Lung (tissue), 12 donors: ENCODE results near the gene RBBP9. TPM values are rescaled to one million over a fixed set of nuclear protein-coding genes. Genes with fewer than 3 reads are reported as not detected.

ENCODE experiments used
- ATAC-seq: fragments of 200-7000 bp; cut with Tn5 transposase; one replicate; pipeline ENCODE4 v1.9.1; 2020; ENCODE audit warnings: moderate number of reproducible peaks; ENCODE audit not compliant: insufficient read depth, low FRiP score
- DNase-seq, 3 donors: peaks; one replicate each; pipeline ENCODE4 v3.0.0-alpha.2; 2013 to 2017
- H3K27ac ChIP-seq, 2 donors: one replicate each; pipeline ENCODE4 v1.5.1; 2013; ENCODE audit warnings: mild to moderate bottlenecking in 2 of 2, moderate library complexity in 2 of 2, control low read depth in 1 of 2, inconsistent platforms in 1 of 2, low read depth in 1 of 2, low read length in 1 of 2
- H3K27me3 ChIP-seq, 3 donors: one replicate each; pipeline ENCODE4 v1.5.1; 2013; ENCODE audit warnings: low read length in 2 of 3; ENCODE audit not compliant: control insufficient read depth in 3 of 3, insufficient read depth in 3 of 3
- H3K36me3 ChIP-seq, 4 donors: one replicate each; pipeline ENCODE4 v1.5.1; 2013; ENCODE audit warnings: low read length in 4 of 4, mild to moderate bottlenecking in 1 of 4, moderate library complexity in 1 of 4; ENCODE audit not compliant: control insufficient read depth in 4 of 4, insufficient read depth in 4 of 4
- H3K4me1 ChIP-seq, 5 donors: one replicate each; pipeline ENCODE4 v1.5.1; 2013; ENCODE audit warnings: low read length in 5 of 5, mild to moderate bottlenecking in 2 of 5, moderate library complexity in 1 of 5; ENCODE audit not compliant: control insufficient read depth in 5 of 5, insufficient read depth in 5 of 5
- H3K4me3 ChIP-seq: one replicate; pipeline ENCODE4 v1.5.1; 2013; ENCODE audit warnings: mild to moderate bottlenecking, control low read depth, moderate library complexity
- H3K9ac ChIP-seq, 2 donors: one replicate each; pipeline ENCODE4 v1.5.1; 2013; ENCODE audit warnings: low read length in 2 of 2, control low read depth in 1 of 2; ENCODE audit not compliant: insufficient read depth in 1 of 2
- H3K9me3 ChIP-seq, 4 donors: one replicate each; pipeline ENCODE4 v1.5.1; 2013; ENCODE audit warnings: low read length in 3 of 4, mild to moderate bottlenecking in 1 of 4, moderate library complexity in 1 of 4; ENCODE audit not compliant: control insufficient read depth in 4 of 4, insufficient read depth in 3 of 4
- WGBS, 2 donors: extraction: QIAGEN DNeasy Blood & Tissue Kit; methylation state at CpG; one replicate each; pipeline ENCODE4 v1.1.7; 2013; 5-methylcytosine and 5-hydroxymethylcytosine counted together
- polyA plus RNA-seq, 2 donors: library from polyadenylated mRNA; stranded (reverse); fragments of 200-250 nt; gene quantifications; one replicate each; pipeline ENCODE4 v1.2.1, GENCODE V29; 2013
- total RNA-seq, 2 donors: library from RNA; depleted of rRNA in 1 of 2; stranded (reverse); fragments of >200 nt in 1 of 2; gene quantifications; one replicate each; pipeline ENCODE4 v1.2.1, GENCODE V29; 2014 to 2021
- TF ChIP-seq, protein P1 (sequence below): IDR thresholded peaks from 2 replicates; pipeline ENCODE4 v1.5.1; 2012; ENCODE audit warnings: mild to moderate bottlenecking; ENCODE audit errors: control extremely low read depth, extremely low read depth
- donor health status: control.
- donor health status: control.
- donor health status: Bipolar disorder and iron deficiency.
- donor health status: healthy.
- donor health status: DM: yes; HTN: yes; CAD: no.

Gene RBBP9
- total and polyA plus RNA-seq, 4 donors = 6.3 to 19.3 (median 10.3) TPM

DNA sequence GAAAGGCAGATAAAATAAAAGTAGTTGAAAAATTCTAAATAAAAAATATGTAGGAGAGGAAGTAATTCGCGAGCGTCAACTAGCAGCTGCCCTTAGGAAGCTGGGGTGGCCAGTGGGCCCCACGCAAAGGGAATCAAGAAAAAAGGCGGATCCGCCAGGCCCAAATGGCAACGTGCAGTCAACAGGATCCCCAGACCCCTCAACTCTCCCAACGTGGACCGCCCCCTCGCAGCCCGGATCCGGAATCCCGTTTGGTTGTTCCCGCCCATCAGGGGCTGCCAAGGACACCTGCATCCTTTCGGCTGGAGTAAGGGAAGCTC, 30.5 kb downstream of the RBBP9 start:
- DNase-seq = peak in 1 of 3 donors; percentile 93
- peak; percentile 53 for ATAC-seq
- peak overlapping the region in 1 of 2 donors; percentile 32 for H3K27ac ChIP-seq
- no peaks in the 10 kb centered on the region for H3K27me3 ChIP-seq
- H3K4me3 ChIP-seq = peak overlapping the region; percentile 67
- WGBS, 2 donors = 0% methylated on average over 15 of the region's 15 CpGs
- H3K9me3 ChIP-seq = no peaks in the 10 kb centered on the region
- H3K4me1 ChIP-seq = peaks cover 0 to 21% (median 5%) of the 10 kb centered on the region in 5 donors
- H3K9ac ChIP-seq = peak overlapping the region in 1 of 2 donors; percentile 75
- peaks cover 4 to 12% (median 9%) of the 10 kb centered on the region in 4 donors for H3K36me3 ChIP-seq
- TF ChIP-seq, protein P1, sequence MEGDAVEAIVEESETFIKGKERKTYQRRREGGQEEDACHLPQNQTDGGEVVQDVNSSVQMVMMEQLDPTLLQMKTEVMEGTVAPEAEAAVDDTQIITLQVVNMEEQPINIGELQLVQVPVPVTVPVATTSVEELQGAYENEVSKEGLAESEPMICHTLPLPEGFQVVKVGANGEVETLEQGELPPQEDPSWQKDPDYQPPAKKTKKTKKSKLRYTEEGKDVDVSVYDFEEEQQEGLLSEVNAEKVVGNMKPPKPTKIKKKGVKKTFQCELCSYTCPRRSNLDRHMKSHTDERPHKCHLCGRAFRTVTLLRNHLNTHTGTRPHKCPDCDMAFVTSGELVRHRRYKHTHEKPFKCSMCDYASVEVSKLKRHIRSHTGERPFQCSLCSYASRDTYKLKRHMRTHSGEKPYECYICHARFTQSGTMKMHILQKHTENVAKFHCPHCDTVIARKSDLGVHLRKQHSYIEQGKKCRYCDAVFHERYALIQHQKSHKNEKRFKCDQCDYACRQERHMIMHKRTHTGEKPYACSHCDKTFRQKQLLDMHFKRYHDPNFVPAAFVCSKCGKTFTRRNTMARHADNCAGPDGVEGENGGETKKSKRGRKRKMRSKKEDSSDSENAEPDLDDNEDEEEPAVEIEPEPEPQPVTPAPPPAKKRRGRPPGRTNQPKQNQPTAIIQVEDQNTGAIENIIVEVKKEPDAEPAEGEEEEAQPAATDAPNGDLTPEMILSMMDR = no peak

DNA sequence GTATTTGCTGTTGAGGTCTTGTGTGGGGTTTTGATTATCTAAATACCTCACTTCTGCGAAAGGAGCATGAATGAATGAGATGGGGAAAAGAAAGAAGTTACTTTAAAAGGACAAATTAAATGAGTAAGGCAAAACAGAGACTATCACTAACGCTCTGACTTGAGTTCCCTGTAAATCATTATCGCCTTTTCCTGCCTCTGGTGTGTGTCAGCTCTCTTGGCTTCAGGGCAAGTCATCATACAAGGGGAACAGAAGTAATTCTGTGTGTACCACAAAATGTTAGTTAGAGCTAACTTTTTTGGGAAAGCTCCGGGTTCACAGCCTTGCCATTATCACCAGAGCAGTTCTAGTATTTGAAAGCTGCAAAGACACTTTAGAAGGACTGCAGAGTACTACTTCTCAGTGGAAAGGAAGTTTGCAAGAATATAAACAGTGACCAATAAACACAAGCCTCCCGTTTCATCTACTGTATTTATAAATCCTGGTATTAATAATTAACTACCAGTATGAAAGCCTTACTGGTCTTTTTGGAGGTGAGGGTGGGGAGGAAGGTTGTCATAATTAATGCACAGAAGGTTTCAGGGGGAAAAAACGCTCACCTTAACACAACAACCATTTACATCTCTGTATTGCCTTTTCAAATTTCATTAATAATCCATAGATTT, 31.4 kb downstream of the RBBP9 start:
- no peaks in the 10 kb centered on the region for H3K27me3 ChIP-seq
- TF ChIP-seq, protein P1 = no peak
- DNase-seq = peak in 1 of 3 donors; percentile 11
- 44 to 59% methylated on average over 6 of the region's 6 CpGs for WGBS, 2 donors
- H3K9ac ChIP-seq = peak overlapping the region in 1 of 2 donors; percentile 75
- H3K27ac ChIP-seq = no peak overlapping the region
- peaks cover 3 to 7% (median 5%) of the 10 kb centered on the region in 4 donors for H3K36me3 ChIP-seq
- peaks cover 0 to 21% (median 5%) of the 10 kb centered on the region in 5 donors for H3K4me1 ChIP-seq
- H3K9me3 ChIP-seq = no peaks in the 10 kb centered on the region
- no peak overlapping the region for H3K4me3 ChIP-seq
- no peak for ATAC-seq

DNA sequence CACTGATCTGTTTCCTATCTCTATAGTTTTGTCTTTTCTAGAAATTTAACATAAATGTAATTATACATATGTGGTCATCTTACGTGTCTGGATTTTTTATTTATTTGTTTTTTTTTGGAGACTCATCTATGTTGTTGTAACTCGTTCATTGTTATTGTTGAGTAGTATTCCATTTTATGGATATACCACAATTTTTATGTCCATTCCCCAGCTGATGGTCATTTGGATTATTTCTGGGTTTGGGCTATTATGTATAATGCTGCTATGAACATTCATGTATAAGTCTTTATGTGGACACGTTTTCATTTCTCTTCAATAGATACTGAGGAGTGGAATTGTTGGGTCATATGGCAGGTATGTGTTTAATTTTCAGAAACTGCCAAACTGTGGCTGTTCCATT, 40.4 kb downstream of the RBBP9 start:
- DNase-seq = no peak
- Histone ChIP-seq H3K27ac (no peak overlapping the region), H3K4me3 (no peak overlapping the region), H3K36me3 (no peaks in the 10 kb centered on the region), H3K4me1 (no peaks in the 10 kb centered on the region), H3K27me3 (no peaks in the 10 kb centered on the region), H3K9me3 (peaks cover 0 to 3% (median 0%) of the 10 kb centered on the region in 4 donors), H3K9ac (no peak overlapping the region)
- TF ChIP-seq, protein P1 = no peak
- ATAC-seq = no peak
- WGBS, 2 donors = 84 to 90% methylated on average over 3 of the region's 3 CpGs
